Activated CD4-positive, alpha-beta T cell treated with anti-CD3 and anti-CD28 coated beads, Interleukin-2, amount 50 U/mL, for 16 hours (primary cell): Measurements from ENCODE around the gene PRSS36.

Experiments used
- DNase-seq: peaks from one replicate; pipeline ENCODE4 v3.0.0-alpha.2; 2020

Gene PRSS36

DNA sequence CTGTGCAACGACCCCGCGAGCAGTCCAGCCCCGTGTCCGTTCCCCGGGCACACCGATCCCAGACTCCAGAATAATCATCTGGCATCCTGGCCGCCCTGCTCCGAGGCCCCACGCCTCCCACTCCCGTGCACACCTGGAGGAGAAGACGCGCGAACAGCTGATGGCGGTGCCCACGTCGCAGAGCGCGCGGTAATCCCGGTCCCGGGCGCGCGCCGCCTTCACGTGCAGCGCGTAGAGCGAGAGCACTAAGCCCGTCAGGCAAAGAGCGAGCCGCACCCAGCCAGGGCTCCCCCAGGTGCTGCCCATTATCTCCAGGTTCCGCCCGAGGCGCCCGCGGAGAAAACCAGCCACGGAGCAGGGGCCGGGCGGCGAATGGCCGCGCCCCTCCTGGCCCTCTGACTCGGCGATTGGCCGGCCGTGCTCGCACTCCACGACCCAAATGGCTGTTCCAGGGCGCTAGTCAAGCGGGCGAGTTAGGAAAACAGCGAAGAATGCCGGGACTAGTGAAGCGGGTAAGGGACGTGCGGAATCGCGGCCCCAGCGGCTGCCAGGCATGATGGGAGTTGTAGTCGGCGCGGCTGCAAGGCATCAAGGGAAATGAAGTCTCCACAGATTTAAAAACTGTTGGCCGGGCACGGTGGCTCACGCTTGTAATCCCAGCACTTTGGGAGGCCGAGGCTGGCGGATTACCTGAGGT, 55.3 kb downstream of the PRSS36 start, which contains the start of gene VKORC1:
VKORC1 (minus strand) TSS at position 374 of the 697 bp plus-strand sequence; CDS start at position 306, 68 bp downstream.
- DNase-seq = peak; percentile 96

DNA sequence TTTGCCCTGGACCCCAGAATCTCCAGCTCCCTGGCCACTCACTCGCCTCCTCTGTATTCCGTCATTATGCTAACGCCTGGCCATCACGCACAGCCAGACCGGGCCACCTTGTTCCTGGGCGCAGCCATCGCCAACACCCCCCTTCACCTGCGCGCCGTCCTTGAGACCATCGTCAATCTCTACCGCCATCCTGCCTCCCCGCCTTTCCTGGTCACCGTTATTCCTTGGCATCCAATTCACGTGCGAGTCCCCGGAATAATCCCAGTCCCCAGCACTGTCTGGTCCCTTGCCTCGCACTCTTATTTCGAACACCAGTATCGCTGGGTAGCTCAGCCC, 55.8 kb downstream of the PRSS36 start:
- DNase-seq = no peak

DNA sequence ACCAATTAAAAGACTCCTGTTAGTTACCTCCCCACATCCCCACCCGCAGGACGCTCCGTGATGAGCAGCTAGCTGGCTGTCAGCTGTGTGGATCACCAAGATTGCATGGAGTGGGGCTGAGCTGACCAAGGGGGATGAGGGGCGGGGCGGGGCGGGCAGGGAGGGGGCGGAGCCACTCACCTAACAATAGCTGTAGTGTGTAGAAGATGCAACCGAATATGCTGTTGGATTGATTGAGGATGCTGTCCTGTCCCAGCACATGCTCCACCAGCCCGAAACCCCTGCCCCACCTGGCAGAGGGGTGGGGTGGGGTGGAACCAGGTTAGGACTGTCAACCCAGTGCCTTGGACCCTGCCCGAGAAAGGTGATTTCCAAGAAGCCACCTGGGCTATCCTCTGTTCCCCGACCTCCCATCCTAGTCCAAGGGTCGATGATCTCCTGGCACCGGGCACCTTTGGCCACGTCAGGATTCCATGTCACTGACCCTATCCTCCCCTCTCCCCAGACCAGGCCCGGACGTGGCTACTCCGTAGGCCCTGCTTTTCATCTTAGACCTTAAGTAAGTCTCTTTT, 56.6 kb downstream of the PRSS36 start:
- no peak for DNase-seq

- no peak for DNase-seq
Measured at GRCh38 chr16:31092330-31092729, 57.5 kb downstream of the PRSS36 start.

DNA sequence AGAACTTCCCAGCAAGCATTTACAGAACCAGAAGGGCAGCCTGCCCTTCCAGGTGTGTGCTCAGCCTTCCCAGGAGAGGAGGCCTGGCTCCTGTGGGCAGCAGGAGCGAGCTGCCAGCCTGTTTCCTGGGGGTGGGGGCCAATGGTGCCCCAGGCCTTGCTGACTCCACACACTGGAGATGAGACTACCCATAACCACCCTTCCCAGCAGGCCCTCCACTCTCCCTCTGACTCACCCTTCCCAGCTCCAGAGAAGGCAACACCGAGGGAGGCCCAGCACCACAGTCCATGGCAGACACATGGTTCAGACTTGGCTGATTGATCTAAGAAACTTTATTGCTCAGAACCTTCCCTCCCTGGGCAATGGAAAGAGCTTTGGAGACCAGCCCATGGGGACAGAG, 59.3 kb downstream of the PRSS36 start:
- no peak for DNase-seq

GRCh38 chr16:31089199-31089598, 60.7 kb downstream of the PRSS36 start:
- DNase-seq = no peak
